GM12801 (cell line): ENCODE data around the gene AKAP9.

Source experiments
- CTCF ChIP-seq: IDR thresholded peaks from one replicate; pipeline ENCODE4 v1.5.1; 2011; ENCODE audit warnings: control low read depth; ENCODE audit not compliant: insufficient read length; ENCODE audit errors: extremely low read depth

The AKAP9 gene

DNA sequence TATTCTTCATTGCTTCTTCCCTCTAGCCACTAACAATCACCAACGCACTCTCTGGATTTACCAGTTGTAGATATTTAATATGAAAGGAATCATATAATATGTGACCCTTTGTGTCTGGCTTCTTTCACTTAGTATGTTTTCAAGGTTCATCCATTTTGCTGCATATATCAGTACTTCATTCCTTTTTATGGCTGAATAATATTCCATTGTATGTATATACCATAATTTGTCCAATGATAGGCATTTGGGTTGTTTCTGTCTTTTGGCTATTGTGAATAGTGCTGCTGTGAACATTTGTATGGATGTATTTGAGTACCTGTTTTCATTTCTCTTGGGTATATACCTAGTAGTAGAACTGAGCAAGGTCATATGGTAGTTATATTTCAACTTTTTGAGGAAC, 7.3 kb downstream of the AKAP9 start:
- no peak for TF ChIP-seq CTCF

DNA sequence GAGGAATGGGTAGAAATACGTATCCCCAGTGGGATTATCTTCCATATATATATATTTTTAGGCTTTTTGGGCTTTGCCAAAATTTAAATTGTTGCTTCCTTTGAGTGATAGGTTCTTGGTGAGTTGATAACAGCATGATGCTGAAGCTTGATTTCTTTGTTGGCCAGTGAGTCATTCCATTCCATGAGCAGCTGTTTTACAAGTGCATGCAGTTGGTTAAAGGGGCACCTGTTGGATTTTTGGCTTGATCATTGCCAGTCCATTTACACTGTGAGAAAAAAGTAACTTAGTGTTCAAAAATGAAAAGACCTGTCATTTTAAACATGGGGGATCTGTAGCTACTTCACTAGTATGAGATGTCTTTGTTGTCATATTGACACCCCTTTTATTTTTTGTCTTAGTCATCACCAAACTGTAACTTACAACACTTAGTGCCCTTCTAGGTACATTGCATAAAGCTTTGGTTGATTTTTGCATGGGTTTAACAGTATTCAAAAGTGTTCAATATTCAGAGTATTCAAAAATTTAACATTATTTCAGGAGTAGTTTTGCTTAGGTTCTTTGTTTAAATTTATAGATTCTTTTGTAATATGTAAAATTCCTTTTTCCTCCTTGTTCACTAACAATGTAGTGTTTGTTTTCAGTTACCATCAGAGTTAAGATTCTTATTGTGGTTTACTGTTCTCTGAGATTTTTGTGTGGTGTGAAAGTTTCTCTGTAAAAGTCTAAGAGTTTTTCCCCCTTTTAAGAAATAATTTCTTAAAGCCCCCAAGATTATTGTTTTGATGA, 8.8 kb downstream of the AKAP9 start:
- no peak for TF ChIP-seq CTCF

GRCh38 chr7:91953618-91954017, 13.0 kb downstream of the AKAP9 start:
- no peak for TF ChIP-seq CTCF

DNA sequence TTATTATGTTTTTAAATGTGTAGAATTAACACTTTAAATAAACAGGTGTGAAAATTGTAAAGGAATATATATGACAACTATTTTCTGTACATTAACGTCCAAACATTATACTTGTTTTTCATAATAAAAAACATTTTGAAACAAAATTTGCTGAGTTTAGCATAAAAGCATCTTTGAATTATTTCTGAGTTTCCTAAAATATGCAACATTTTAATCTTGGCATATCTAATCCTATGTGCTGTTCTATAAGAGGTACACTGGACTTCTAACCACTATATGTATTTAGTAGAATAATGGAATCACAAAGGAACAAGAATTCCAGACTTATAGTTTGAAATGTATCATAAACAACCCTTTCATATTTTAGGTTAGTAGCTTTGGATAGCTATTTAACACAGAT, 16.6 kb downstream of the AKAP9 start:
- no peak for TF ChIP-seq CTCF

GRCh38 chr7:91957823-91958222, 17.2 kb downstream of the AKAP9 start:
- no peak for TF ChIP-seq CTCF

- no peak for TF ChIP-seq CTCF
Observed at GRCh38 chr7:91959023-91959422, 18.4 kb downstream of the AKAP9 start.

DNA sequence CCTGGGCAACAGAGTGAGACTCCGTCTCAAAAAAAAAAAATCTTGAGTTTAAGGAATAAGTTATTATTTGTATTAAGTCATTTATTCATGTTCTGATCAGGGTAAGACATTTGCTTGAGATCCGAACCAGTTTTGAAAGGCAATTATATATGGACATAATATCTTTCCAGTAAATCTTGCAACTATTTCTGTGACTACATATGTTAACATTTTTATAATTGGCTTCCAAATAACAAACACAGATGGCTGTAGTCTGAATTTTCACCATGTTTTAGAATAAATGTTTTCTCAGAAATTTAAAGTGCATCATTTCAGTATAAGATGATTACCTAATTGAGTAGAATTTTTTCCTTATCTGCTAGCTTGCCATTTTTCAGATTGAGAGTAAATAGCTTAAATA, 21.2 kb downstream of the AKAP9 start:
- no peak for TF ChIP-seq CTCF
